Glomerular visceral epithelial cell (primary cell): ENCODE data around the gene CDC37L1.
"Not testable (repeated sequence)": the region's sequence is repeated elsewhere in the genome, so short reads cannot be mapped to it uniquely, and the experiment has no call there.

Experiments used
- DNase-seq: peaks from one replicate; pipeline ENCODE4 v3.0.0-alpha.2; 2016; ENCODE audit errors: extremely low spot score

Gene CDC37L1

GRCh38 chr9:4679268-4680172, at the start of gene CDC37L1:
TSS of gene CDC37L1 (plus strand) at chr9:4679569. CDS start at chr9:4679768, 199 bp downstream.
- peak; percentile 96 for DNase-seq

DNA sequence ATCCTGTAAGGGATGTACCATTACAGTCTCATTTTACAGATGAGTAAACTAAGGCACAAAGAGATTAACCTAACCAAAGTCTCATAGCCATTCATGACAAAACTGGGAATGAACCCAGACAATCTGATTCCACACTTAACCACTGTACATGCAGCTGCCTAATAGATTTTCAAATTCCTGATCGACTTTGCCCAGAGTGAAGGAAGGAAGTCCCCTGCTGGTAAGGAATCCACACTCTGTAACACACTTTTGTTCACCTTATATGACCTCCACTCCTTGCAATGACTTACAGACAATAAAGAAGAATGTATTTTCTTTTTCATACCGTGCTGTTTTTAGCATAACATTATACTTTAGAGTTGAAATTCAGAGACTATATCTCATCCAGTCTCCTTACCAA, 48.5 kb upstream of the CDC37L1 start:
- DNase-seq = no peak

- DNase-seq = no peak
These were observed 40.4 kb upstream of the CDC37L1 start for GRCh38 chr9:4638968-4639367.

- DNase-seq = no peak
These were observed 39.9 kb upstream of the CDC37L1 start for GRCh38 chr9:4639420-4639819.

DNA sequence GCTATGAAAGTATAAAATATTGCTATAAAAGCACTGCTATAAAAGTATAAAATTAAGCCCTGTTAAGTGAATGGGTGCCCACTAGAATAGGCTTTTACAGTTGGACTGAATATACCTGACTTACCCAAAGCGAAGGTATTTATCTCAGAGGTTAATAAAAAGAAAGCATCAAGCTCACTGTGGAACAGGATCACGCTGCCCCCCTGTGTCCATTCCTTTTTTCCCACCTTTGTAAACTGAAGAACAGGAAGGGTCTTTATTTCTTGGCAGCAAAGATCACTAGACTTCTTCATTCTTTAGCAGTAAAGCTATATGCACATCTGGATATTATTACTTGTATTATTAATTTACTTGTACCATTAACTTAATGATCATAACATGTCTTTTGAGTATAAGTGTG, 39.3 kb upstream of the CDC37L1 start:
- DNase-seq = peak; percentile 42

GRCh38 chr9:4642351-4642750, 37.0 kb upstream of the CDC37L1 start:
- no peak for DNase-seq

DNA sequence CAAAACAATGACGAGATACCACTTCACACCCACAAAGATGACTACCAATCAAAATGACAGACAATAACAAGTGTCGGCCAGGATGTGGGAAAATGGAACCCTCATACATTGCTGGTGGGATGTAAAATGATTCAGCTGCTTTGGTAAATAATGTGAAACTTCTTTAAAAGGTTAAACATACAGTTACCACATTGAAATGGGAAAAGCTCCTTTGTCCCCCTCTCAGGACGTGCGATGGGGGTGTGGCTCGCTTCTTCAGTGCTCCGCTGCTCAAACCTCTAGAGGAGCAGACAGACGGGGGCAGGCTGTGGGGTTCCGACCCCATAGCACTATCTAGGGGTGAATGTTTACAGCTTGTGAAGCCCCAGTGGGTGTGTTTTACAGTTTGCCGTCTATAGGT, 25.3 kb upstream of the CDC37L1 start:
- no peak for DNase-seq

DNA sequence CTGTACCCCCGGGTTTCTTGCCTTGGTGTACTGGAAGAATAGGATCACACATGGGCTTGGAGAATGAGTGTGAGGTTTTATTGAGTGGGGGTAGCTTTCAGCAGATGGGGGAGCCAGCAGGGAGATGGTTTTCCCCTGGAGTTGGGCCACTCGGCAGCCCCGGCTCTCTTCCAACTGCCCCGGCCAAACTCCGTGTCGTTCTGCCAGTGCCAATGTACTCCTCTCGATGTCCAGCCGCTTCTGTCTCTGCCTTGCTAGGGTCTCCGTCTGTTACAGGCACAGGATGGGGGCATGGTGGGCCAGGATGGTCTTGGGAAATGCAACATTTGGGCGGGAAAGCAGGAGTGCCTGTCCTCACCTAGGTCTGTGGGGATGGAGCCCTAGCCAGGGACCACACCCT, 24.8 kb upstream of the CDC37L1 start:
- no peak for DNase-seq

- not testable (repeated sequence) for DNase-seq
These were observed 23.2 kb upstream of the CDC37L1 start for GRCh38 chr9:4656196-4656595.

GRCh38 chr9:4656621-4657020, 22.7 kb upstream of the CDC37L1 start:
- DNase-seq = no peak

DNA sequence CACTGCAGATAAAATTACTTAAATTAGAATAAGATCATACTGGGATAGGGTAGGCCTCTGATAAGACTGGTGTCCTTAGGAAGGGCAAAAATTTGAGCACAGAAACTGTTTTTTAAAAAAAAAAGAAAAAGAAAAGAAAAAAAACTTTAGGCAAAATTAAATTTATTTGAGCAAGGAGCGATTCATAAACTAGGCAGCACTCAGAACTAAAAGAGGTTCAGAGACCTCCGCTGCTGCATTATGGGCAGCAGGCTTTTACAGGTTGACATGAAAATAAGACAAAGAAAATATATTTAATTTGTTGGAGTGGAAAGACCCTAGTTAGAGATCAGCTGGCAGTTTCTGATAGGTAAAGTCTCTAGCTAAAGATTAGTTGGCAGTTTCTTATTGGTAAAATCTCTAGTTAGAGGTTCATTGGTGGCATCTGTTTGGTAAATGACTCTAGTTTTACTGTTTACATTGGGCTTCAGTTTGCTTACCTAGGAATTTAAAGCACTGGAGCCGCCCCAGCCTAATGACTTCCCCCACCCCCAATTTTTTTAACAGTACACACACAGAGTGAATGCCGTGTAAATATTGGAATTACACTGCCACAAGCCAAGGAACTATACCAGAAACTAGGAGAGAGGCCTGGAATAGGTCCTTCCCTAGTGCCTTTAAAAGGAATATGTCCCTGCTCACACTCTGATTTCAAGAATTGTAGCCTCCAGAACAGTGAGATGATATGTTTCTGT, 21.8 kb upstream of the CDC37L1 start:
- no peak for DNase-seq

DNA sequence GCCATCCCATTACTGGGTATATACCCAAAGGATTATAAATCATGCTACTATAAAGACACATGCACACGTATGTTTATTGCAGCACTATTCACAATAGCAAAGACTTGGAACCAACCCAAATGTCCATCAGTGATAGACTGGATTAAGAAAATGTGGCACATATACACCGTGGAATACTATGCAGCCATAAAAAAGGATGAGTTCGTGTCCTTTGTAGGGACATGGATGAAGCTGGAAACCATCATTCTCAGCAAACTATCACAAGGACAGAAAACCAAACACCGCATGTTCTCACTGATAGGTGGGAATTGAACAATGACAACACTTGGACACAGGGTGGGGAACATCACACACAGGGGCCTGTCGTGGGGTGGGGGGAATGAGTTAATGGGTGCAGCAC, 18.7 kb upstream of the CDC37L1 start:
- DNase-seq = not testable (repeated sequence)

- no peak for DNase-seq
These were observed 18.2 kb upstream of the CDC37L1 start for GRCh38 chr9:4661165-4661564.

DNA sequence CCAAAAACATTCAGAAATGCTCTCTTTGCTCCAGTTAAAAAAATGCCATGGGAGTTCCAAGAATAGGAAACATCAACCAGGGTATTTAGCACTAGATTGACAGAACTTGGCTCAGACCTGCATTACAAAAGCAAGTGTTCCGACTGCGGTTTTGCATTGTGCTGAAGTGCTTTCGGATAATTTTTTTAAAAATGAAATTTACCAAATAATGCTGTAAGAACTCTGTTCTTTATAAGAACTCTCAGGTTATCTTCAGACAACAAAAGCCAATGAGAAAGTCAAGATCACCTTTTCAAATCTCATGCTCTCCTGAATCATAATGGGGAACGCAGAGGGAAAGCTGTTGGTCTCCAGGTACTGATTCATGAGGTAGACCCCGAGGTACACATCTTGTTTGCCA, 17.8 kb upstream of the CDC37L1 start:
- DNase-seq = no peak

DNA sequence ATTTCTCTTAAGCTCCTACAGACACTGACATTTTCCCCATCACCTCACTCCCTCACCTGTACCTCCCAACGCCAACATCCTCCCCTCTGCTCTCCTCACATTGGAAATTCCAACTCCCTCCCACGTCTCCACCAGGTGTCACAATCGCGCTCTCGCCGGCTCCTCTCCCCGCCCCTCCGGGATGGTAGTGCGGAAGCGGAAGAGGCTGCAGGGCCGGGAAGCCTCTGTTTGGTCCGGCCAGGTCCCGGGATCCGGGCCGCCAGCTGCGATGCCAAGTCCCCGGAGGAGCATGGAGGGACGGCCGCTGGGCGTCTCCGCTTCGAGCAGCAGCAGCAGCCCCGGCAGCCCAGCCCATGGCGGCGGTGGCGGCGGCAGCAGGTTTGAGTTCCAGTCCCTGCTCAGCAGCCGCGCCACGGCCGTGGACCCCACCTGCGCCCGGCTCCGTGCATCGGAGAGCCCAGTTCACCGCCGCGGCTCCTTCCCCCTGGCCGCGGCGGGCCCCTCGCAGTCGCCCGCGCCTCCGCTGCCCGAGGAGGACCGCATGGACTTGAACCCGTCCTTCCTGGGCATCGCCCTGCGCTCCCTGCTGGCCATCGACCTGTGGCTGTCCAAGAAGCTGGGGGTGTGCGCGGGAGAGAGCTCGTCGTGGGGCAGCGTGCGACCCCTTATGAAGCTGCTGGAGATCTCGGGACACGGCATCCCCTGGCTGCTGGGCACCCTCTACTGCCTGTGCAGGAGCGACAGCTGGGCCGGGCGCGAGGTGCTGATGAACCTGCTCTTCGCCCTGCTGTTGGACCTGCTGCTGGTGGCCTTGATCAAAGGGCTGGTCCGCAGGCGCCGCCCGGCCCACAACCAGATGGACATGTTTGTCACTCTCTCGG, 17.0 kb upstream of the CDC37L1 start, which contains the start of gene PLPP6:
PLPP6 (plus strand) TSS at position 187 of the 881 bp plus-strand sequence; CDS start at position 269, 82 bp downstream.
- DNase-seq = peak; percentile 89

GRCh38 chr9:4662989-4663792, 16.2 kb upstream of the CDC37L1 start:
- no peak for DNase-seq

- DNase-seq = no peak
These were observed 15.4 kb upstream of the CDC37L1 start for GRCh38 chr9:4663956-4664355.

GRCh38 chr9:4665357-4665756, 14.0 kb upstream of the CDC37L1 start:
- DNase-seq = no peak

DNA sequence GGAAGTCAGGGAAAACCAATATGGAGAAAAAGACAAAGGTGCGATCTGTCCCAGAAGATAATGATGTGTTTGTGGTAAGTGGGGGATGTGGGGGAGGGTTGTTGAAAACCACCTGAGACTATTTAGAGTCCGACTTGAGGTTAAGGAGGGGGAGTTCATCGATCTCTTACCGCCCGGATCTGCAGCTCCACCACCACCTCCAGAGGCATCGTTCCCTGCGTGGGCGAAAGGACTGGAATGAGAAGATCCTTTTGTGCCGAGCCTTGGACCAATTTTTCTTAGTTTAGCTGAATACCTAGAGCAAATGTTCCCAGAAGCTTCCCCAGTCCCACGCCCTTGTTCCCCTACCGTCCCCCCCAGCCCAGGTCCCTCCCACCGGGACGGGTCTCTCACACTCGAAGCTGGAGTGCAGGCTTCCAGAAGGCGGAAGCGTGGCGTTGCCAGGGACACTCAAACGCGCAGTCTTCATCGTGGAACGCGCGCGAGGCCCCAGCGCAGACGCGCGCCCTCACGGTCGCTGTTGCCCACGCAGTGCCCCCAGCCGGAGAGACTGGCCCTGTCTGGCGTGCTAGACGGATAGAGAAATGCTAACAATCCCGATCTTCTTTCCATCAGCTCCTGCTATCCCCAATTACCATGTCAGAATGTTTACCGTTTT, 13.2 kb upstream of the CDC37L1 start, which contains the start of gene SPATA6L:
SPATA6L (minus strand) TSS at position 439 of the 658 bp plus-strand sequence; CDS start at position 209, 230 bp downstream.
- peak; percentile 68 for DNase-seq

GRCh38 chr9:4667681-4668080, 11.7 kb upstream of the CDC37L1 start:
- DNase-seq = no peak
